H1 (cell line): ENCODE results near the gene CNOT6. TPM values are rescaled to one million over a fixed set of nuclear protein-coding genes. Genes with fewer than 3 reads are reported as not detected.

Source experiments
- BRCA1 ChIP-seq: IDR thresholded peaks from 2 replicates; pipeline ENCODE4 v1.6.1; 2012; ENCODE audit warnings: low read depth, low read length, improper control_type of control experiment
- EP300 ChIP-seq, 2 experiments: IDR thresholded peaks; 1 replicate in 1 of 2; 2 replicates in 1 of 2; pipeline ENCODE4 v1.6.1; 2011 to 2012; ENCODE audit warnings: low read depth in 2 of 2, low read length in 2 of 2, mild to moderate bottlenecking in 2 of 2, borderline replicate concordance in 1 of 2, inconsistent platforms in 1 of 2, moderate library complexity in 1 of 2
- FOSL1 ChIP-seq: IDR thresholded peaks from 2 replicates; pipeline ENCODE4 v1.6.1; 2011; ENCODE audit warnings: mild to moderate bottlenecking, low read depth, low read length, moderate library complexity; ENCODE audit not compliant: insufficient read depth
- MAX ChIP-seq: IDR thresholded peaks from 2 replicates; pipeline ENCODE4 v1.6.1; 2012; ENCODE audit warnings: inconsistent platforms
- NANOG ChIP-seq: IDR thresholded peaks from 2 replicates; pipeline ENCODE4 v1.6.1; 2011; ENCODE audit warnings: low read length, low read depth, mild to moderate bottlenecking, inconsistent platforms; ENCODE audit not compliant: insufficient read depth, poor library complexity, severe bottlenecking
- POLR2AphosphoS5 ChIP-seq: IDR thresholded peaks from 2 replicates; pipeline ENCODE4 v1.6.1; 2011; ENCODE audit warnings: low read depth, low read length
- SIRT6 ChIP-seq: IDR thresholded peaks from one replicate; pipeline ENCODE4 v1.7.1; 2012; ENCODE audit warnings: low read length, inconsistent platforms
- polyA plus RNA-seq, 7 experiments: library from polyadenylated mRNA; depleted of rRNA in 3 of 7; stranded (reverse) in 5 of 7; unstranded in 2 of 7; fragments of >200 nt in 5 of 7; fragments of 200-250 nt in 2 of 7; gene quantifications; 1 replicate in 5 of 7; 2 replicates in 1 of 7; 4 replicates in 1 of 7; pipeline versions ENCODE4 v1.2.1 to v1.2.3, GENCODE V29; 2011 to 2013; ENCODE audit warnings: missing spikeins in 2 of 7, mixed read lengths in 2 of 7
- total RNA-seq: library from RNA; stranded (reverse); fragmentation: NEBNext Ultra II Directional; extraction: Animal tissue kit (Norgen Biotek cat#: 25700); gene quantifications from 2 replicates; pipeline ENCODE4 v1.2.1, GENCODE V29; 2021

Gene CNOT6
- total and polyA plus RNA-seq, 2 of the 8 experiments (the other 6 are each of a cell fraction or from before 2014, with no cell fraction given): 10.7 to 45.4 TPM

GRCh38 chr5:180609386-180609785 lies 115.2 kb downstream of the CNOT6 start (continued):
- TF ChIP-seq NANOG (no peak), EP300 (IDR thresholded peaks at IDR 0.05; ENCODE audit: borderline replicate concordance in 1 of 2, low read depth in 2 of 2, low read length in 2 of 2) (no peak), POLR2AphosphoS5 (no peak), MAX (no peak), SIRT6 (no peak), FOSL1 (no peak), BRCA1 (no peak)
